SK-N-SH (cell line): ENCODE measurements around the gene ZCRB1.

ENCODE experiments used
- EP300 ChIP-seq, 2 experiments: IDR thresholded peaks; 2 replicates each; pipeline versions ENCODE4 v1.4.0 to v1.6.1; 2012; ENCODE audit warnings: borderline replicate concordance in 1 of 2, low read depth in 1 of 2, low read length in 1 of 2
- EZH2phosphoT487 ChIP-seq: fragments of 200-600 bp; sonication (generic); IDR thresholded peaks from 2 replicates; pipeline ENCODE4 v1.6.1; 2017; ENCODE audit warnings: low read depth, mixed run types, mild to moderate bottlenecking, antibody characterized with exemption, moderate library complexity, borderline replicate concordance
- MEF2A ChIP-seq: IDR thresholded peaks from 2 replicates; pipeline ENCODE4 v1.4.0; 2012; ENCODE audit warnings: low read depth, borderline replicate concordance
- POLR2AphosphoS5 ChIP-seq: IDR thresholded peaks from 2 replicates; pipeline ENCODE4 v1.6.1; 2012; ENCODE audit warnings: low read depth, low read length
- RAD21 ChIP-seq: IDR thresholded peaks from 2 replicates; pipeline ENCODE4 v1.6.1; 2012; ENCODE audit warnings: mild to moderate bottlenecking, low read length
- SMC3 ChIP-seq: IDR thresholded peaks from 2 replicates; pipeline ENCODE4 v1.6.1; 2012; ENCODE audit warnings: low read depth, low read length, improper control_type of control experiment
- TF ChIP-seq, protein P1 (sequence below): fragments of 200-600 bp; sonication (generic); IDR thresholded peaks from 2 replicates; pipeline ENCODE4 v1.6.1; 2017; ENCODE audit warnings: antibody characterized with exemption, mild to moderate bottlenecking, moderate library complexity
- TF ChIP-seq, protein P2 (sequence below): fragments of 150-350 bp; IDR thresholded peaks from 2 replicates; pipeline ENCODE4 v1.6.1; 2017; ENCODE audit warnings: antibody characterized with exemption, low read length, low read depth, borderline replicate concordance

DNA sequence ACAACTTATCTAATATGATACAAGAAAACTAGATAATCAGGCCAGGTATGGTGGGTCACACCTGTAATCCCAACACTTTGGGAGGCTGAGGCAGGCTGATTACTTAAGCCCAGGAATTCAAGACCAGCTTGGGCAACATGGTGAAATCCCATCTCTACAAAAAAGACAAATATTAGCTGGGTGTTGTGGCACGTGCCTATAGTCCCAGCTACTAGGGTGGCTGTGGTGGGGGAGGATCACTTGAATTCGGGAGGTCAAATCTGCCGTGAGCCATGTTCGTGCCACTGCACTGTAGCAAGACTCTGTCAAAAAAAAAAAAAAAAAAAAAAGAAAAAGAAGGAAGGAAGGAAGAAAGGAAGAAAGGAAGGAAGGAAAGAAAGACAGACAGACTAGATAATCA lies 27.0 kb downstream of the ZCRB1 start:
- TF ChIP-seq EP300 (IDR thresholded peaks at IDR 0.05; ENCODE audit: borderline replicate concordance in 1 of 2, low read depth in 1 of 2, low read length in 1 of 2) (no peak), EZH2phosphoT487 (no peak), POLR2AphosphoS5 (no peak), SMC3 (no peak), MEF2A (no peak), RAD21 (no peak)
- TF ChIP-seq, protein P1, sequence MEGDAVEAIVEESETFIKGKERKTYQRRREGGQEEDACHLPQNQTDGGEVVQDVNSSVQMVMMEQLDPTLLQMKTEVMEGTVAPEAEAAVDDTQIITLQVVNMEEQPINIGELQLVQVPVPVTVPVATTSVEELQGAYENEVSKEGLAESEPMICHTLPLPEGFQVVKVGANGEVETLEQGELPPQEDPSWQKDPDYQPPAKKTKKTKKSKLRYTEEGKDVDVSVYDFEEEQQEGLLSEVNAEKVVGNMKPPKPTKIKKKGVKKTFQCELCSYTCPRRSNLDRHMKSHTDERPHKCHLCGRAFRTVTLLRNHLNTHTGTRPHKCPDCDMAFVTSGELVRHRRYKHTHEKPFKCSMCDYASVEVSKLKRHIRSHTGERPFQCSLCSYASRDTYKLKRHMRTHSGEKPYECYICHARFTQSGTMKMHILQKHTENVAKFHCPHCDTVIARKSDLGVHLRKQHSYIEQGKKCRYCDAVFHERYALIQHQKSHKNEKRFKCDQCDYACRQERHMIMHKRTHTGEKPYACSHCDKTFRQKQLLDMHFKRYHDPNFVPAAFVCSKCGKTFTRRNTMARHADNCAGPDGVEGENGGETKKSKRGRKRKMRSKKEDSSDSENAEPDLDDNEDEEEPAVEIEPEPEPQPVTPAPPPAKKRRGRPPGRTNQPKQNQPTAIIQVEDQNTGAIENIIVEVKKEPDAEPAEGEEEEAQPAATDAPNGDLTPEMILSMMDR, result no peak
- TF ChIP-seq, protein P2, sequence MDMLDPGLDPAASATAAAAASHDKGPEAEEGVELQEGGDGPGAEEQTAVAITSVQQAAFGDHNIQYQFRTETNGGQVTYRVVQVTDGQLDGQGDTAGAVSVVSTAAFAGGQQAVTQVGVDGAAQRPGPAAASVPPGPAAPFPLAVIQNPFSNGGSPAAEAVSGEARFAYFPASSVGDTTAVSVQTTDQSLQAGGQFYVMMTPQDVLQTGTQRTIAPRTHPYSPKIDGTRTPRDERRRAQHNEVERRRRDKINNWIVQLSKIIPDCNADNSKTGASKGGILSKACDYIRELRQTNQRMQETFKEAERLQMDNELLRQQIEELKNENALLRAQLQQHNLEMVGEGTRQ, result no peak
